AG04449 (cell line): ENCODE results near the gene OBP2B.

Experiments
- CTCF ChIA-PET: fragments of 350-600 bp; formaldehyde crosslinking; extraction: SDS; loops from one replicate; lab custom pipeline; 2021; ENCODE audit warnings: antibody characterized with exemption; lab: Yijun Ruan, JAX
- POLR2A ChIA-PET: fragments of 400-600, 350-600 bp; formaldehyde crosslinking; extraction: SDS; loops from one replicate; lab custom pipeline; 2020; ENCODE audit warnings: antibody characterized with exemption, inconsistent platforms; lab: Yijun Ruan, JAX
- DNase-seq: peaks from one replicate; pipeline ENCODE4 v3.0.0-alpha.2; 2010; ENCODE audit warnings: low read depth, low spot score
- H3K4me3 ChIP-seq: 2 replicates; pipeline ENCODE4 v1.5.1; 2011; ENCODE audit warnings: low read depth, mild to moderate bottlenecking, control low read depth, low read length
- CTCF ChIP-seq: IDR thresholded peaks from one replicate; pipeline ENCODE4 v1.5.1; 2011; ENCODE audit warnings: mild to moderate bottlenecking, moderate library complexity, low read length, control low read depth, inconsistent platforms; ENCODE audit not compliant: insufficient read depth; ENCODE audit errors: missing control alignments

Gene OBP2B

GRCh38 chr9:133163504-133164172, 45.4 kb downstream of the OBP2B start, which contains the start of gene GBGT1:
Gene GBGT1 (minus strand): TSS chr9:133163914. CDS start chr9:133162412, 1,502 bp downstream.
- TF ChIP-seq CTCF: no peak
- peak within 1 kb of the TSS; percentile 66 for H3K4me3 ChIP-seq
- ChIA-PET CTCF (interaction anchor here (1.4 kb wide), 1 partner anchor 62 kb away, joined by 3 read pairs; no protein-coding TSS in a partner anchor), POLR2A (interaction anchor here (1.1 kb wide), 1 partner anchor 9 kb away, joined by 4 read pairs; no protein-coding TSS in a partner anchor)
- DNase-seq: no peak

- ChIA-PET POLR2A (no interaction called here), CTCF (interaction anchor here (0.7 to 9.9 kb wide), 3 partner anchors 17 to 61 kb away, joined by 3 to 130 read pairs (median 3); no protein-coding TSS in a partner anchor)
- peak overlapping the region; percentile 66 for H3K4me3 ChIP-seq
- no peak for DNase-seq
- TF ChIP-seq CTCF: no peak
Measured at GRCh38 chr9:133162861-133163503, 46.1 kb downstream of the OBP2B start.

GRCh38 chr9:133161547-133161950, 47.5 kb downstream of the OBP2B start:
- H3K4me3 ChIP-seq: no peak overlapping the region
- CTCF ChIA-PET: interaction anchor here (9.9 kb wide), 1 partner anchor 16 kb away, joined by 130 read pairs; no protein-coding TSS in a partner anchor
- POLR2A ChIA-PET: no interaction called here
- TF ChIP-seq CTCF: no peak
- no peak for DNase-seq

- no peak overlapping the region for H3K4me3 ChIP-seq
- peak; percentile 77 for TF ChIP-seq CTCF
- DNase-seq: no peak
- POLR2A ChIA-PET: no interaction called here
- CTCF ChIA-PET: interaction anchor here (0.7 to 9.9 kb wide), 6 partner anchors 10 to 46 kb away, joined by 3 to 130 read pairs (median 4); no protein-coding TSS in a partner anchor
Measured at GRCh38 chr9:133160742-133161546, 48.1 kb downstream of the OBP2B start.

GRCh38 chr9:133158695-133159094, 50.4 kb downstream of the OBP2B start:
- DNase-seq: no peak
- CTCF ChIA-PET: interaction anchor here (0.7 to 9.9 kb wide), 9 partner anchors 9 to 136 kb away, joined by 3 to 130 read pairs (median 5); no protein-coding TSS in a partner anchor
- TF ChIP-seq CTCF: no peak
- POLR2A ChIA-PET: no interaction called here
- H3K4me3 ChIP-seq: no peak overlapping the region
